Mononuclear cell (primary cell): ENCODE data around the gene MEIS1. TPM values are rescaled to one million over a fixed set of nuclear protein-coding genes. Genes with fewer than 3 reads are reported as not detected.

Source experiments
- H3K27me3 ChIP-seq: 2 replicates; pipeline ENCODE4 v1.6.0; 2011; ENCODE audit warnings: low read length, control low read depth; ENCODE audit not compliant: insufficient read depth
- H3K4me1 ChIP-seq: 2 replicates; pipeline ENCODE4 v1.5.1; 2011; ENCODE audit warnings: mild to moderate bottlenecking, low read length, control low read depth; ENCODE audit not compliant: insufficient read depth
- H3K4me3 ChIP-seq: 2 replicates; pipeline ENCODE4 v1.5.1; 2011; ENCODE audit warnings: mild to moderate bottlenecking, low read length, moderate library complexity
- H3K9me3 ChIP-seq: 2 replicates; pipeline ENCODE4 v1.5.1; 2011; ENCODE audit warnings: low read depth, mild to moderate bottlenecking, control low read depth, low read length
- total RNA-seq: library from RNA; depleted of rRNA; stranded (reverse); fragments of >200 nt; gene quantifications from one replicate; pipeline ENCODE4 v1.2.3, GENCODE V29; 2012

The MEIS1 gene
- total RNA-seq, 1 donor = 4.9 TPM

DNA sequence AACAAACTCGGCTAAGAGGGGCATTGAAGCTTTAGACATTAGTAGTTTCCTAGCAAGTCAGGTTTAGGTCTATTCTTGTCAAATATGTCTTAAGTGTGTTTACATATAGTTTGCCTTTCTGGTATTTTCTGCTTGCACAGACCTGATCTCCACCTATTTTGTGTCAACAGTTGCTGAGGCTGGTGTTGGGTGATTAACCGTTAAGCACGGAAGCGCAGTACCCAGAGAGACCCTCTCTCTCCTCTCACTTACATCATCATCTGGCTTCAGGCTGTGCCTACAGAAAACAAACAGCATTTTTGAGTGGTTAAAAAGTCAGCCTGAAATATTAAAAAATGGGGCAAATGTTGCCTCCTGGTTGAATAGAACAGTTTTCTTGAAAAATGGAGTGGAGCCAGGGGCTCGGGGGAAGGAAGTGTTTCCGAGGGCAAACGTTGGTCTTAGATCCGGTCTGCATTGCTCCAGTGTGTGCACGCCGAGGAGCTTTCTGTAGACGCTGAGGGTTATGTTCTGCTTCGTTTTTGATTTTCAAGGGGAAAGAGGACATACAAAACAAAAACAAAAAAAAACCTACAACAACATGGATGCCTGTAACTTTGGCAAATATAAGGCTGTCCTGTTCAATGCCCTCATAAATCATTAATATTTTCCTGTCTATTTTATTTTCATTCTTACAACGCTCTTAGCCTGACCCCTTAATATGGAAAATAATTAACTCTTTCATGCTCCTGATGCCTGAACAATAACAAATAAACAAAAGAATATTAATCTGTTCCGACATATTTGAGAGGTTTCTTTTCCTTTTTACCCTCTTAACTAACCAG is 120.8 kb downstream of the MEIS1 start:
- peaks cover 6% of the 10 kb centered on the region for H3K4me1 ChIP-seq
- H3K27me3 ChIP-seq = no peaks in the 10 kb centered on the region
- H3K4me3 ChIP-seq = no peak overlapping the region
- no peaks in the 10 kb centered on the region for H3K9me3 ChIP-seq

DNA sequence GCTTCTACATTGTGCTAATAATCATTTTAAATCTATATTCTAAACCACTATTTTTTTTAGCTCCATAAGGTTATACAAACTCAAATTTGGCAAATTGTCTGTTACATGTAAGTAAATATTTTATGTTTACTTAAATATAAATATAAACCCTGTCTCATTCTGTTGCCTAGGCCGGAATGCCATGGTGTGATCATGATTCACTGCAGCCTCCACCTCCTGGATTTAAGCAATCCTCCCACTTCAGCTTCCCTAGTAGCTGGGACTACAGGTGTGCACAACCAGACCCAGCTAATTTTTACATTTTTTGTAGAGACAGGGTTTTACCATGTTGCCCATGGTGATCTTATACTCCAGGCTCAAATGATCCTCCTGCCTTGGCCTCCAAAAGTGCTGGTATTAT is 124.7 kb downstream of the MEIS1 start:
- Histone ChIP-seq H3K9me3 (no peaks in the 10 kb centered on the region), H3K4me1 (peaks cover 6% of the 10 kb centered on the region), H3K4me3 (no peak overlapping the region), H3K27me3 (peaks cover 2% of the 10 kb centered on the region)

DNA sequence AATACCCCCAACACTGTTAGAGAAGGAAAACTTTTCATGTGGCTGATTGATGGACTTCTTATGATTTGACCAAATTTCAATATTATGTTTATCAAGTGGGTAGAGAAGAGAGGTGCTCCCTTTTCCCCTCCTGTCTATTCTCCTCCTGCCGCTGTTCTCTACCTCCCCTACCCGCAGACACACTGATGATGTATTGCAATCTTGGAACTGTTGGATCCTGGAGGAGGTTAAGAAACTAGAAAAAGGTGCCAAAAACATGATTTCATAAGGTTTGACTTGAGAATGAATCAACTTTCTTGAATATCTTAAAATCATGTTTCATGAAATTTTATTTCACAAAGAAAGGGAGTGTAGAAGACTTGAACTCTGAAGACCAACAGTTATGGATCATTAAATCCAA is 125.8 kb downstream of the MEIS1 start:
- Histone ChIP-seq H3K4me3 (no peak overlapping the region), H3K4me1 (peaks cover 6% of the 10 kb centered on the region), H3K9me3 (no peaks in the 10 kb centered on the region), H3K27me3 (peaks cover 2% of the 10 kb centered on the region)

DNA sequence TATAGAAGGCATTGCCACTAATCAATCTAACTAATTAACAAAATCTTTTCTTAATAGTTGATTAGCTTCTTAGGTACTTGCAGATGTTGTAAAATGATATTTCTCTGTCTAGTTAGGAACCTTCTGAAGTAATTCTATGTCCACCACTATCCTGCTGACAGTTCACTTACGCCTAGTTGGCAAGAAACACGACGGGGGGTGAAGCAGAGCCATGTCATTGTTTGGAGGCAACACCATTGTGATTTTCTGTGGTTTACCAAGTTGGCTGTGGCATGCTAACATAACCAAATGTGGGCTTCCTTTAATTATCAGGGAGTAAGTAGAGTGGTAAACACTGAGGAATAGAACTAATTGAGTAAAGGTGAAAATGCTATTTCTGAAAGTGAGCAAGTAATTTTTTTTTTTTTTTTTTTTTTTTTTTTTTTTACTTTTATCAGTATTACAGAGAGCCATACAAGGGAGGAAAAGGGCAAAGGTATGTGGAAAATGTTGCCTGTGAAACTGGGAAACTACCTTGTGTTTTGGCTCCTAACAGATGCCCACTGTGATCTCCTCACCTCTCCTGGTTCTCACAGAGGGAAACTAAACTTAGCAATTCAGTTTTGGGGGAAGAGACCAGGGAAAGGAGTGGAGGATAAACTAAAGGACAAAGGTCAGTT is 126.8 kb downstream of the MEIS1 start:
- Histone ChIP-seq H3K9me3 (no peaks in the 10 kb centered on the region), H3K4me3 (no peak overlapping the region), H3K4me1 (no peaks in the 10 kb centered on the region), H3K27me3 (peaks cover 2% of the 10 kb centered on the region)

DNA sequence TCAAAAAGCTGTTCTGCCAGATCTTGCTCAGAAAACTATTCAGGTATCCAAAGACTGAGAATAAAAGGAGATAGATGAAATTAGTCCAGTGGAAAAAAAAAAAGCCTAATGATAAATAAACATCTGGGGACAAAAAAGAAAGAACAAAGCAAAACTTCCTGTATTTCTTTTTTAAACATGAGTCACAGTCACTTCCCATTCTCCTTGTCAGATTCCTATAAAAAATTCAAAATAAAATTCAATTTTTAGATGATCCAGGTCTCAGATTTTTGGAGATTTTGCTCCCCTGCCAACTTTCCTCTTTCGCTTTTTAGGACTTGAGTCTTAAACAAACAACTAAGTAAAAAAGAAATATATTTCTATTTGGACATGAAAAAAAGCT is 127.4 kb downstream of the MEIS1 start:
- Histone ChIP-seq H3K4me3 (no peak overlapping the region), H3K4me1 (no peaks in the 10 kb centered on the region), H3K27me3 (peaks cover 2% of the 10 kb centered on the region), H3K9me3 (no peaks in the 10 kb centered on the region)

DNA sequence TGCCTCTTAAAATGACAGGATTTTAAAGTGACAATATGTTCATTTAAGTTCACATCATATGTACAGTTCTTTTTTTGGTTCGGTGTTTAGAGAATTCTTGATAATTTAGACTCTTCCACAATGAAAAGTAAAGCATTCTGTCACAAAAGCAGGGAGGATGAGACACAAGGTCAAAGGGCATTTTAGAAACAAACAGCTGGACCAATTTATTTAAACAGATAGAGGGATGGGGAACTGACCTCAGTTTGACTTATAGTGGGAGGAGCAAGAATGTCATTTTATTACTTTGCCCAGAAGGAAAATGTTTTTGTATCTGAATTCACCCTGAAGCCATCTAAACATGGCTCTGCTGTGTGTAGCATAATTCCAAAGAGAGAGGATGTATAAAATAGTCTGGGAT is 128.5 kb downstream of the MEIS1 start:
- Histone ChIP-seq H3K9me3 (no peaks in the 10 kb centered on the region), H3K4me1 (no peaks in the 10 kb centered on the region), H3K27me3 (peaks cover 2% of the 10 kb centered on the region), H3K4me3 (no peak overlapping the region)

DNA sequence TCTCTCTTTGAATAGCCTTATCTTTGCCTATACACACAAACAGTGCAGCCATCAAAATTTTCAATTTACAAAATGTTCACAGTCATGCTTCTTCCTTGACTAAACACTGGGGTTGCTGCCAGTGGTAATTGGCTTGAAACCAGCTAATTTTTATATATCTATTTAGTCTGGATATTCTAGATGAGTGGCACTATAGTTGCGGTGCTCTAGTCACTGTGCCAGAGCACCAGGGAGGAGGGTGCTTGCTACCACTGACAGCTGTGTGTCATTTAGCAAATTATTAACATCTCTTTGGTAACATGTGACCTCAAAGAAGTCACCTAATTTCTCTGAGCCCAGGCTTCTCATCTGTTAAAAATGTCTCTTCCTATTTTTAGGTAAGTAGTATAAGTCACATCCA is 130.4 kb downstream of the MEIS1 start:
- Histone ChIP-seq H3K4me3 (no peak overlapping the region), H3K9me3 (no peaks in the 10 kb centered on the region), H3K27me3 (peaks cover 2% of the 10 kb centered on the region), H3K4me1 (no peaks in the 10 kb centered on the region)

DNA sequence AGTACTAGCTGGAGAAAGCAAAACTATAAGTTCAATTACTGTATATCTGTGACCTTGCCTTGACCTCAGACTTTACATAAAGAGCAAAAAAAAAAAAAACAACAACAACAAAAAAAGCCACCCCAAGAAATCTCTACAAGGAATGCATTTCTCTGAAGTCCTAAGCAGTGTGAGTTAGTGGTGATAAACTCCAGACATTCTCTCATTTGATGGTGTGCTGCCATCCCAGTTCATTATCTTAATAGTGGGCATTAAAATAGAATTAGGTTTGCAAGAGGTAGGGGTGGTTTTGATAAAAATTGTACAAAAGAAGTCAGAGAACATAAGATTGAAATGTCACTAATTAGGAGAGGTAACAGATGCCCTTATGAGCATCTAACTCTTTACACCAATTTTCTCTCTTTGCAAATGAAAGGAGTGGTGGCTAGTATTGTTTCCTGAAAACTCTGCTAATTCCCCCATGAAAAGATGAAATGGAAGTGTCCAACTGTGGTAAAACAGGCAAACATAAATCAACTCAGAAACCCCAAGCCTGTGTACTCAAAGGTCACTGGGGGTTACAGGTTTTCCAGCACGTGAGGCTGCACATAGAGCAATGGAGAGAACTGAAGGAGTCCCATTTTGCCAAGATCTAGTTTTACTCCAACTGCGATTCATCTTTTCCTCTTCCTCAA is 131.9 kb downstream of the MEIS1 start:
- no peak overlapping the region for H3K4me3 ChIP-seq
- no peaks in the 10 kb centered on the region for H3K4me1 ChIP-seq
- H3K27me3 ChIP-seq = no peaks in the 10 kb centered on the region
- H3K9me3 ChIP-seq = no peaks in the 10 kb centered on the region

DNA sequence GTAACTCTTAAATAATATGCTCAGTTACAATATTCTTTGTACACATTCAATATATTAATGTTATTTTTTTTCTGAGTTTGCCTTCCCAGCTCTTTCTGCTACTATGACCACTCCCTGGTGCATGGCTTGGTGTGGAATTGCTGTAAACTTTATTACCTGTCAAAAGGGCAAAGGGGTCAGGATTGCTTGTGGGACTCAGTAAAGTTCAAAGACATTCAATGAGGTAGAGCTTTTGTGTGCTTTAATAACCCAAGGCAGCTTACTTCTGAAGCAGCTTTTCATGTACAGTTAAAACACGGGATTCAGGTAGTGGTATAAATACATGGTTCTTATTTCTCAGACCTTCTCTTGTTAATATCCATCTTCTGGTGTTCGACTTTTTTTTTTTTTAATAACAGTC is 132.8 kb downstream of the MEIS1 start:
- Histone ChIP-seq H3K27me3 (peaks cover under 1% of the 10 kb centered on the region), H3K9me3 (no peaks in the 10 kb centered on the region), H3K4me3 (no peak overlapping the region), H3K4me1 (no peaks in the 10 kb centered on the region)

DNA sequence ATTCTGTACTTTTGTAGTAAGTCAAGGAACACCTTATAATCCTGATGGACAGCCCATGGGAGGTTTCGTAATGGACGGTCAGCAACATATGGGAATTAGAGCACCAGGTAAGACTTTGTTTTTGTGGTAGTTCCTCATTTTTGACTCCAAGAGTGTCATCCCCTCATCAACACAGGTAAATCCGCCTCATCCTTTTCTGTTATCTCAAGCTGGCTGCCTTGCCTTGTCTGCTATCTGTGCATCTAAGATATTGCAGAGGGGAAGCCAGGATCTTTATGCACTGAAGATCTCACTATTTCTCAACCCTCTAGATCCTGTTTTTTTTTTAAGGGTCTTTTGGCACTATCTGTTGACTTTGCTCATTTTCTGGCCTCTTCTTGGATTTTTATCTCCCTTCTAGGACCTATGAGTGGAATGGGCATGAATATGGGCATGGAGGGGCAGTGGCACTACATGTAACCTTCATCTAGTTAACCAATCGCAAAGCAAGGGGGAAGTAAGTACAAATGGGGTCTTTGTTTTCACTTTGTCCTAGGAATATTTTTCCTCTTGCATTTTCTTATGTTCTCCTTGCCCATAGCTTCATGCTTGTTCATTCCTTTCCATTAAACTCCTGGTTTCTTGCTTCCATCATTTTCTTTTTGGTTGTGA is 133.8 kb downstream of the MEIS1 start:
- H3K4me1 ChIP-seq = no peaks in the 10 kb centered on the region
- H3K9me3 ChIP-seq = no peaks in the 10 kb centered on the region
- H3K27me3 ChIP-seq = peaks cover 11% of the 10 kb centered on the region
- H3K4me3 ChIP-seq = no peak overlapping the region

DNA sequence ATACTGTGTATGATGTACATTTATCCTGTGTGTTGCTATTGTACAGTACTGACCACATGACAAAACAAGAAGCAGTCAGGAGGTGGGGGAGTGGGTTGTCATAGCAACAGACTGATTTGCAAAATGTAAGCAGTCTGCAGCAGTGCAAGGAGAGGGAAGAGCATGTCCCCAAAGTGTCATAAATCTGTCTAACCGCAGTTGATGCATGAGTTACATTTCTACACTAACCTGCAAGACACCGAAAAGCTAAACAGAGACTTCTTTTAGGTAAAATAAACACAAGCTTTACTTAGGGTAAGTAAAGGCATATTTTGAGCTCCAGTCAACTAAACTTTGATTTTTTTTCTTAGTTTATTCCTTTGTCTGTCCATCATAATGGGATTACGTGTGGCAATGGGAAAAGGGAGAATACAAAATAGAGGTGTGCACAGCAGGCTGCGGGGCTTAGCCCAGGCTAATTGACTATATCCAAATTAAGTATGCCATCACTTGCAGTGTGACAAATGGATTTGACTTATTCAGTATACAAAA is 134.5 kb downstream of the MEIS1 start:
- Histone ChIP-seq H3K4me3 (no peak overlapping the region), H3K27me3 (peaks cover 15% of the 10 kb centered on the region), H3K4me1 (no peaks in the 10 kb centered on the region), H3K9me3 (no peaks in the 10 kb centered on the region)

DNA sequence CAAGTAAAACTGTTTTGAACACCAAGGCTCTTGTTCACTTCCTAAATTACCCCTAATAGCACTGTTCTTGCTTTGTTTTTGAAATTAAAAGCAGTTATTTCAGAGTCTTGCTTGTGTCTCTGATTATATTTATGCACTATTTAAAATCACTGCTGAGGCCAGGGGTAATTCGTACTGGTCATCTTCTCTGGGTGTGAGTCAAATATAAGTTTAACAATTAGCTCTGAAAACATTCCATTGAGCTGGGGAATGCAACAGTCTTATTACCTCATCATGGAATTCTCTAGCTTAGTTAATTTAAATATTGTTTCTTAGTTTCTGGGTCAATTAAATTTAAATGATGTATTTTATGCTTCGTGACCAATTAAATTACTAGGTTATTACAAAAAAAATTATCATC is 135.0 kb downstream of the MEIS1 start:
- no peaks in the 10 kb centered on the region for H3K9me3 ChIP-seq
- H3K27me3 ChIP-seq = peaks cover 19% of the 10 kb centered on the region
- peaks cover under 1% of the 10 kb centered on the region for H3K4me1 ChIP-seq
- no peak overlapping the region for H3K4me3 ChIP-seq

DNA sequence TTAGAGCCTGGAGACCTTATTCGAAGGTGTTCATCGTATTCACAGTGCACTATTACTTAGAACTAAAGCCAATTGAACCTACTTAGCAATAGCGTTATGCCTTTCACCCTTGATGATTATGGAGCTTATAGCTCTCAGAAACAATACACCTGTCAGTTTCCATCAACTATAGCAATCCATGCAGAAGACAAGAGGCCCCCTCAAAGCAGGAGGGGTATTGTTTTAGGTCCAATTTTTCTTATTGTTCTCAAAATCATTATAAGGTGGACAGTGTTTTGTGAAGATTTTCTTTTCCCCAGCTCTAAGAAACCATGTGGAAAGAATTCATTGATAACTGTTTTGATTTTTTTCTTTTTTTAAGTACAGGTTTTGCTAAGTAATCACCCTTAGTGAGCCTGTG is 135.5 kb downstream of the MEIS1 start:
- H3K4me1 ChIP-seq = peaks cover 6% of the 10 kb centered on the region
- H3K9me3 ChIP-seq = no peaks in the 10 kb centered on the region
- H3K4me3 ChIP-seq = no peak overlapping the region
- peaks cover 24% of the 10 kb centered on the region for H3K27me3 ChIP-seq

DNA sequence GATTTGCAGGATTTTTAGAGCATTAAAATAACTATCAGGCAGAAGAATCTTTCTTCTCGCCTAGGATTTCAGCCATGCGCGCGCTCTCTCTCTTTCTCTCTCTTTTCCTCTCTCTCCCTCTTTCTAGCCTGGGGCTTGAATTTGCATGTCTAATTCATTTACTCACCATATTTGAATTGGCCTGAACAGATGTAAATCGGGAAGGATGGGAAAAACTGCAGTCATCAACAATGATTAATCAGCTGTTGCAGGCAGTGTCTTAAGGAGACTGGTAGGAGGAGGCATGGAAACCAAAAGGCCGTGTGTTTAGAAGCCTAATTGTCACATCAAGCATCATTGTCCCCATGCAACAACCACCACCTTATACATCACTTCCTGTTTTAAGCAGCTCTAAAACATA is 137.0 kb downstream of the MEIS1 start:
- Histone ChIP-seq H3K9me3 (no peaks in the 10 kb centered on the region), H3K4me1 (peaks cover 18% of the 10 kb centered on the region), H3K27me3 (peaks cover 37% of the 10 kb centered on the region), H3K4me3 (no peak overlapping the region)

DNA sequence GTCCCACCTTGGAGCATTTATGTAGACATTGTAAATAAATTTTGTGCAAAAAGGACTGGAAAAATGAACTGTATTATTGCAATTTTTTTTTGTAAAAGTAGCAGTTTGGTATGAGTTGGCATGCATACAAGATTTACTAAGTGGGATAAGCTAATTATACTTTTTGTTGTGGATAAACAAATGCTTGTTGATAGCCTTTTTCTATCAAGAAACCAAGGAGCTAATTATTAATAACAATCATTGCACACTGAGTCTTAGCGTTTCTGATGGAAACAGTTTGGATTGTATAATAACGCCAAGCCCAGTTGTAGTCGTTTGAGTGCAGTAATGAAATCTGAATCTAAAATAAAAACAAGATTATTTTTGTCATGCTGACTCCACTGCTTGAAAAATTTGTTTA is 137.5 kb downstream of the MEIS1 start:
- no peak overlapping the region for H3K4me3 ChIP-seq
- H3K4me1 ChIP-seq = peaks cover 23% of the 10 kb centered on the region

More for the DNA sequence above, 137.5 kb downstream of the MEIS1 start:
- Histone ChIP-seq H3K27me3 (peaks cover 42% of the 10 kb centered on the region), H3K9me3 (no peaks in the 10 kb centered on the region)
